Right renal pelvis (tissue), 4 donors: ENCODE measurements around the gene TMEM63A. TPM values are rescaled to one million over a fixed set of nuclear protein-coding genes. Genes with fewer than 3 reads are reported as not detected.

Experiments used
- DNase-seq, 4 donors: peaks; one replicate each; pipeline ENCODE4 v3.0.0-alpha.2; 2013; ENCODE audit warnings: low read depth in 4 of 4, low spot score in 3 of 4, missing footprints in 1 of 4
- polyA plus RNA-seq, 4 donors: library from polyadenylated mRNA; unstranded; fragments of 120-200 nt; gene quantifications; one replicate each; pipeline ENCODE4 v1.2.1, GENCODE V29; 2013; ENCODE audit not compliant: insufficient read length in 4 of 4

TMEM63A gene
- polyA plus RNA-seq, 4 donors, result 41.8 to 62.8 (median 47.9) TPM

DNA sequence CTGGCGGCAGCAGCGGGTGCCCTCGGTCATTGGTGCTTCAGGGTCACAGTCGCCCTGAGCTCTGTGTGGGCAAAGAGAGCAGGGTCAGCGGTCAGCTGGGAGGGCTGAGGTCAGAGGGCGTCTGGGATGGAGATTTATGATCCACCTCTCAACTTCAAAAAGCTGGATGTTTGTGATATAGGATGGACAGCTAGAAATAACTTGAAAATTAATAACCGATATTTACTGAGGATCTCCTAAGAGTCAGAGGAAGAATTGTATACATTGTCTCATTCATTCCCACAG is 4.8 kb upstream of the TMEM63A start:
- no peak for DNase-seq

DNA sequence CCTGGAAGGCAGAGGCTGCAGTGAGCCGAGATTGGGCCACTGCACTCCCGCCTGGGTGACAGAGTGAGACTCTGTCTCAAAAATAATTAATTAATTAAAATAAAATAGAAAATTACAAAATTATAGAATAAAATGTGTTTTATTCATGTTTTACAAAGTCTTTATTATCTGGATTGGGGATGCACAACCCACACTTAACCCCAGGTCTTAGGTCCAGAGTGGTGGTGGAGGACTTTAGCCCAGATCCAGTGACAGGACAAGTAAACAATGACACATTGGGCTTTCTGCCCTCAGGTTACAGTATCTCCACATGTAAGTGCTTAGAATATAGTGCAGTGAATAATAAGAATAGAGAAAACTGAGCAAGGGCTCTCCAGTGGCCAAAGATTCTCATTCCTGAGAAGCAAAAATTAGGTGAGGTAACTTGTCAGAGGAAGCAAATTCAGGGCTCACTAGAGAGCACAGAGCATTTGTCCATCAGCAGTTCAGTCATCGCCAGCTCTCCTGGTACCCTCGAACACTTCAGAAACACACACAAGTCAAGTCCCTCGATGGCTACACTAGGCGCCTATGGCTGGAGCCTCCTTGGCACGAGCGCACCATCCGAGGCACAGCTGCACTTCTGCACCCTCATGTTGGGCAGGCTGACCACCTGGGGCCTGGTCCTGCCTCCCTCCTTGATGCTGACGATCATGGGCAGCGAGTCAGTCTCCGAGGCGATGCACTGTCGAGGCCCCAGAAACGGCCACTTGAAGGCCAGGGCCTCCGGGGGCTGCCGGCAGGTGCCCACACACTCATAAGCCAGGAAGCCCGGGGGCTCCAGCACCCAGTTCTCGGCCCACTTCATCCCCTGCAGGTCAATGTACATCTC is 4.2 kb upstream of the TMEM63A start:
- no peak for DNase-seq

DNA sequence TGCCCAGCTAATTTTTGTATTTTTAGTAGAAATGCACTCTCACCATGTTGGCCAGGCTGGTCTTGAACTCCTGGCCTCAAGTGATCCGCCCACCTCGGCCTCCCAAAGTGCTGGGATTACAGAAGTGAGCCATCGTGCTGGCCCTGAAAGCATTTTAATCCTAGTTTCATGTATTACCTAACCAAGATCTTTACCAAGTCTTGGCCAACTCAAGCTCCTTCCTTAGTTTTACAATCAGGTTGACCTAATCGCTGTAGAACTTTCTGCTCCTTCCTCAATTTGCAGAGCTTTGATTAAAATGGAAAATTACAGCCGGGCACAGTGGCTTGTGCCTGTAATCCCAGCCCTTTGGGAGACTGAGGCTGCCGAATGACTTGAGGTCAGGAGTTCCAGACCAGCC is 3.2 kb upstream of the TMEM63A start:
- DNase-seq, result no peak

DNA sequence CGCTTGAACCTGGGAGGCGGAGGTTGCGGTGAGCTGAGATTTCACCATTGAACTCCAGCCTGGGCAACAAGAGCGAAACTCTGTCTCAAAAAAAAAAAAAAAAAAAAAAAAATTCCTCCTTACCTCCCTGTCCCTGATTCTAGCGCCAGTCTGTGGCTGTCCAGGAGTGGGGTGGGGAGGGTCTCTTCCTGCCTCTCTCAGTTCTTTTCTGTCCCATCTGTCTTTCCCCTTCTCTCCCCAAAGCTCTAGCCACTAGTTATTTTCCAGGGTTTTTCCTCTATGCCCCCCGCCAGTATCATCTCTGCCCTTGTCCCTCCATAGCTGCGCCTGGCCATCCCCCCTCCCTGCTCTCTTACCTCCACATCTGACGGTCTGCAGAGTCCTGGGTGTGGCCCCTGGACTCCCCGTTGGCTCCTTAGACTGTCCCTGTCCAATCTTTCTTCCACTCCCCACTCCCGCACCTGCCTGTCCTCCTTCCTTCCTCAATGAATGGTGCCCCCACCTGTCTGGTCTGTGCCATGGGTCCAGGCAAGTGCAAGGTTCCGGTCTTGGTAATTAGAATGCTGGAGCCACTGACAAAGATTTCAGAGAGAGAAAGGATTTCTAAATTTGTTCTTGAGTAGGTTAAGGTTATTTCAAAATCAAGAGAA is 1.6 kb upstream of the TMEM63A start:
- DNase-seq, result no peak

DNA sequence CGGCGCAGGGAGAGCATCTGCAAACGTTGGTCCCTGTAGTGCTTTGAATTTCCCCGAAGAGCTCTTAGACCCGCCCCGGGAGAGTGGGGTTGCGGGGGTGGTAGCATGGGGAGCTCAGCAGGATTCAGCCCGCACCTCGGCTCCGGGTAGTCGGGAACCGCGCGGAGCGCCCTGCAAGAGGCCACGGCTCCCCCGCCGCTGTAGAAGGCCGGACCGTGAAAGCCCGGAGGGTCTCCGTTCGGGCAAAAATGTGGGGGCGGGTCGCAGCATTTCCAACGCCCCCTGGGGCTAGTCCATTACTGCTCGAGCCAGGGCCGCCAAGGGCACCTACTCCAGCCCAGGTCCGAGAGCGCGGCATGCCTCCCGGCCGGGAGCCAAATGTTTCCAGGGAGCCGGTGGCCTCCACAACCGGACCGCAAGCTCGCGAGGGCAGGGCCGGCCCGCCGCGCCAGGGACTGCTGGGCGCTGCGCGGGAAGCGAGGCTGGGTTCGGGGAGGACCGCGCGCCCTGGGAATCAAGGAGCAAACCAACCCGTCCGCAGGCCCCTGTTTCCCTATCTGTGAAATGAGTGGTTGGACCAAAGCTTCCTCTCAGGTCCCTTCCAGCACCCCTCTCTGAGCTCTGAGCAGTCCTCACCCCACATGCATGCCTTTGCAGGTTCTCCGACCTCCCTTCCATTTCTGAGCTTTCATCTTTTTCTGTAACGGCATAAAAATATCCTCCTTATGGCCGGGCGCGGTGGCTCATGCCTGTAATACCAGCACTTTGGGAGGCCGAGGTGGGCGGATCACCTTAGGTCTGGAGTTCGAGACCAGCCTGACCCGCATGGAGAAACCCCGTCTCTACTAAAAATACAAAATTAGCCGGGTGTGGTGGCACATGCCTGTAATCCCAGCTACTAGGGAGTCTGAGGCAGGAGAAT is 775 bp upstream of the TMEM63A start:
- no peak for DNase-seq

DNA sequence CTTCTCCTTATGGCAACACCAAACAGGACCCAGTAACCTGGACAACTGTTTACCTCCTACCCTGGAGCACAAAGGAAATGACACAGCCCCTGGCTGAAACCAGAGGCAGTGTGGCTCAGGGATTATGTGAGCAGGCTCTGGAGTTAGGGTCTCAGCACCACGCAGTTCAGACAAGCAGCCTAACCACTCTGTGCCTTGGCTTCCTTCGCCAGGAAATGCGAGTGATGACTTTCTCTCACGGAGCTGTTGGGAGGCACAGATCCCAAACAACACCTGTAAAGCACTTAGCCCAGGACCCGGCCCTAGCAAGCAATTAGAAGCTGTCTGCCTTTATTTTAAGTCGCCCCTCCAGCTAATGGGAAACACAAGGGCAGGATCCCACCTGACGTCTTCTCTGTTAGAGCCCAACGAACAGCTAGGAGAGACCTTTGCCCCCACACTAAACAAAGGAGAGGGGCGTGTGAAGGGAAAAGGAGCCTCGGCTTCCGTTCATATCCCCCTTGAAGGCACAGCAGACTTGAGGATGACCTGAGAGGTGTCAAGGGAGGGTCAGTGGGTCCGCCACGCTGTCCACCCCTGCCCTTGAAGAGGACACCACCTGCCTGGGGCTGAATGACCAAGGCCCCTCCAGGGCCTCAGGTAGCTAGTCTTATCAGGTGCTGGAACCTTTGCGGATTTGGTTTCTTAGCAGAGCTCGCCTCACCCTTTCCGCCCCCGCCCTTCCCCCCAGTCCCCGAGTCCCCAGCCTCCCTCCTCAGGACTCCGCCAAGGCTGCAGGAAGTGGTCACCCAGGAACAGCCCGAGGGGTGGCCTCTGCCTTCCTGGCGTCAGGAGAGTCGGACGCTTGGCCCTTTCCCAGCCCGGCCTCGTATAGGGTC is 860 bp downstream of the TMEM63A start:
- DNase-seq, result no peak

DNA sequence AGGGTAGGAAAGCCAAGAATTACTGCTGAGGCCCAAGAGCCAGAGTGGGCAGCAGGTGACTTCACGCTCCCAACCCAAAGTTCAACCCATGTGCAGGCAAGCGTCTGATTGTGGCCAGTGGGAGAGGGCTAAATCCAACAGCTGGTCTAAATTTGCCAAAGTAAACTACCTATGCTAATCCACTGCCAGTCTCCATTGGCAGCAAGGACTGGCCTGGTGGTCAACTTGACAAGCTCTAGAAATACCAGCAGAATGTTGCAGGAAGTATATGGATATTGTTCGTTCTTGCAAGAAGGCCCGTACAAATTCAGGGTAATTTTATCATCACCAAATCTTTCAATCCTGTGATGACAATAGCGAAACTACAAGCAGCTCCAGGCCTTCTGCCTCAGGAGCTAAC is 1.5 kb downstream of the TMEM63A start:
- DNase-seq, result no peak

DNA sequence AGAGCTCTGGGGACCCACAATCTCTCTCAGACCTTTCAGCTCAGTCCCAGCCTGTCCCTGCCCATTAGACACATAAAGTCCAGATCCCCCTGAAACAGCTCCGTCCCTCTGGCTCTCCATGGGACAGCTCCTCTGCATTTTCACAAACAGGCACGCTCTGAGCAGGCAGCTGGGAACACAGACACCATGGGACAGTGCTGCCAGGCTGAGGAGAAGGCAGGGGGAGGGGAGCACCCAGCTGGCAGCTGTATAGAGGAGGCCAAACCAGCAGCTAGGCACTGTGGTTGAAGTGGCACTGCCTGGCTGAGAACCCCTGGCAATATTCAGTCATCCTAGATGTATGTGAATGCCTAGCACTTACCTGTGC is 2.0 kb downstream of the TMEM63A start:
- DNase-seq, result no peak

DNA sequence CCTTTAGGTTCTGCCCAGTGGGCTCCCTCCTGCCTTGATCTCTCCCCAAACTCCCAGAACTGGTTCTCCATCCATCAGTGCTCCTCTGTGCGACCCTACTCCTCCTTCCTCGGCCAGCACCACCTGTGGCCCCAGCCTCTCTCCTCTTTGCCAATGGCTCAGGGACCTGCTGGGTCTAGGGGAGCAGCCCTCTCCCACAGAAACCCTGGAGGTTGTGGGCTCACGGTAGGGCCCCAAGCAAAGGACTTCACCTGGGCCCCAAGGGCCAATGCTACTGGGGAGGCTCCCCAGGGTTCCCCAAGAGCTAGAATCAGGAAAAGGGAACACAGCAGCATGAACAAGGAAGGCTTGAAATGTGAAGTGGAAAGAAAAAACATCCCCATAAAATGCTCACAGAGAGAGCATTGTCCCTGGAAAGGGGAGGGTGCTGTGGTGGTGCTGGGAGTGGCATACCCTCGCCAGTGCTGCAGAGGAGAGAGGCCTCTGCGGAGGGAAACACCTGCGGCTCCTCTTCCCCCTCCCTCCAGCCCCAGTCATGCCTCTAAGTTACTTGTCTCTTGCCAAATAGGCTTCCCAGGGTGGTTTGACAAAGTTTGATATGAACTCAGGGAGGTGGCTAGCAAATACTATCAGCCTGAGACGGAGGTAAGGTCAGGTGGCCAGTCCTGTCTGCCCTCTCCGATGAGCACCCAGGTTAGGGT is 2.5 kb downstream of the TMEM63A start:
- DNase-seq, result no peak

DNA sequence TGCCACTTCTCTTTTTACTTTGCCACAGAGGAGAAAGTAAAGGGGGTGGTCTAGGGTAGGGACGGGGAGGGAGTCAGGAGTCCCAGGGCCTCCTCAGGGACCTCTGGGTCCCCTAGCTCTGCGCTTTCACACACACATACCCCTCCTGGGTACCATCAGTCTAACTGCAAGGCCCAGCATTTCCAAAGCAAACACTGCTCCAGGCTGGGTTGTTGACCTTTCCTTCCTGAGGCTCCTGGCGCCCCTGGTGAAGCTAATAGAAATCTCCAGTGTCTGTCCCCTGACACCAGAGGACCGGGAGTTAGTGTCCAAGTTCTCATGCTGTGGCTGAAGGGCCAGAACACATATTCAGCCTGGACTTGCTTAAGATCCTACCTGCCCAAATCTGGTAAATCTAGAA is 3.9 kb downstream of the TMEM63A start:
- no peak for DNase-seq

DNA sequence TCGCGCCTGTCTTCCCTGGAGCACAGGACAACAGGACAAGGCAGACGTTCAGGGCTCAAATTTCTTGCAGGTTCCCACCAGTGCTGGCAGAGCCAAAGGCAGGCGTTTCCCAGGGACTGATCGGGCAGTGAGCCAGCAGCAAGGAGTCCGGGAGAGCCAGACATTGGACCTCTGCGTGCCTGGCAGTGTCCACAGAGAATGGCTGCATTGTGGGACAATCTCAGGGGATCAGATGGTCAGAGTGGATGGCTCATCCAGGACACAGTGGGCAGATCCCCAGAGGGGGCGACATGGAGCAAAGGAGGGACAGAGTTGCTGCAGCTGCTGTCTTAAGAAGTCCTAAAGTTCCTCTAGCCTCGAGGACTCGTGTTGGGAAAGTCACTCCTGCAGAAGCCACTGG is 4.6 kb downstream of the TMEM63A start:
- no peak for DNase-seq

DNA sequence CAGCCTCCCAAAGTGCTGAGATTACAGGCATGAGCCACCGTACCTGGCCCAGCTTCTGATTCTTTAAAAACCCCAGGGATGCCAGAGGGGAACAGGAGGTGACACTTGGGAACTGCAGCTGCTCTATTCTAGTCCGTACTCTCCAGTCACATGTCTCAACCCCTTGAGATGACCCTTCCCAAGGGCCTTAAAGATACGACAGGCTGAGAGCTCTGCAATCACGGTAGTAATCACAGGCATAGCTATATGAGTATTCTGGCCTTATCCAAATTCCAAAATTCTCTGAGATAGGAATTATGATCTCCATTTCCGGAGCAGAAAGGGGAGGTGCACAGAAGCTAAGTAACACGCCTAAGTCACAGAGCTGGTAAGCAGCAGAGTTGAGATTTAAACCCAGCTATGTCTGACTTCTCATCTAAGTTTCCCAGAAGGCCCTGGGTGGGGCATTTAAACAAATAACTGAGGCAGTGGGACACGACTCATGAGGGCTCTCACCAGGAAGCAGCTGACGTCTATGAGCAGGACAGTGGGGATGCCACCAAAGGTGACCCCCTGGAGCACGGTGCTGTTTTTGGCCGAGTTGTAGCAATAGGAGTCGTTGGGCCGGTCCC is 5.2 kb downstream of the TMEM63A start:
- no peak for DNase-seq

DNA sequence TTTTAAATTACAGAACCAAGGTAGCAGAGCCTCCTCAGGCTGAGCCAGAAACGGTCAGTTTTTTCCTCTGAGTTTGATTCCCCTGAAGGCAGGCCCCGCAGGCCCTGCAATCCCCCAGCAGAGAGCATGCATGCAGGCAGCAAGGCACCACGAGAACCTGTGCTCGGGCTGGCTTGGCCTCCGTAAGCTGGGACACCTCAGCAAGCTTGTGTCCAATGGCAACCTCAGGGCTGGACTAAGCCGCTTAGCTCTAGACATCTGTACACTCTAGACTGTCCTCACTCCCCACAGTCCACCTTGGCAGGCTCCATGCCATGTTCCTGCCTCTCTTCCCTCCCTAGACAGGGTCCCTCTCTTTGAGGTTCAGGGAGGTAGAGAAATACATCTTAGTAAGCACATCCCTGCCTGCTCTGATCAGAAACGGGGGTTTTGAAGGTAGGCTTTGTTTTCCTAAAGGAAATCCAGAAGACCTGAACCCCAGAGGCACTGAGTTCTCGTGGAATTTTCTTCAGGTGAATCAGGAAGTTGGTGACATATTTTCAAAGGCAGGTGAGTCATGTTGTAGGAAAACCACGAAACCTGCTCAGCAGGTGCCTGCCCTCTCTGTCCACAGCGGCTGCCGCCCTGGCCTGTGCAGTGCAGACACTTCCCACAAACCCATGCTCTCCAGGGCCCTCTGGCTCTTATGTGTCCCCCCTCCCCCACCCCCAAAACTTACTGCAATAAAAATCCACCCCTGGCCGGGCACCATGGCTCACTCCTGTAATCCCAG is 7.0 kb downstream of the TMEM63A start:
- no peak for DNase-seq

DNA sequence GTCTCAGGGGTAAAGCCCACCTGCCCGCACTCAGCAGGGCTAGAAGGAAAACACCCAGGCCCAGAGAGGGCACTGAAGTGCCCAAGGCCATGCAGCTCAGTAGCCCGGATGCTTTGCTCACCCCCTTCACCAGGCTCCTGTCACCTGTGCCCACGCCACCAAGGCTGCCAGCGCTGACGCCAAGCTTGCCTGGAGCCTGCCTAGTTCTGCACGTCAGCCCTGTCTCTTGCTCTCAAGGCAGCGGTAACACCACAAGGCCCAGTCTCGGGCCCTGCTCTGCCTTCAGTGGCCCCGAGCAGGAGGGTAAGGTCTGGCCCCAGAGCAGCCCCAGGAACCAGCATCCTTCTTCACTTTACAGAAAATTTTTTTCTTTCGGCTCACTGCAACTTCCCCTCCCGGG is 7.7 kb downstream of the TMEM63A start:
- no peak for DNase-seq

DNA sequence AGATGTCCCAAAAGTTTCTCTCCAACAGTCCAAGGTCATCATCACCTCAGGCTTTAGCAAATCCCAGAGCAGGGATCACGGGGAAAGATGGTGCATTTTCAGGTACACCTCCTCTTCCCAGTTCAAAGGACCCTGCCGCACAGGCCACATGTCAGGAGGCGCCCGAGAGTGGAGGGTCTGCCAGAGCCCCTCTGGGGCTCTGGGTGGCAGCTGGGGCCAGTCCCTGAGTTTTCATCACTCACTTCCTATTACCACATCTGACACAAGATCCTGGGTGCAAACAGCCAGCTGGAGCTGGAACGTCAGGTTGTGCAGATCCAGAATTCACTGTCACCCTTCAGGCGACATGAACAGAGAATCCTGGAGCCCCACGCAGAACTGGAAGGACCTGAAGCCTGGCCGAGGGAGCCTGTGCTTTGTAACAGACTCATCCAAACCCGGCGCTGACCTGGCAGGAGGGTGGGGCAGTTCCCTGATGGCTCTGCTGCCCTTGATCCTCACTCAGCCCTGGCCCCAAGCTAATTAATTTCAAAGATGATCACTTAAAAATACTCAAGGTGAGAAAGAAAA is 8.8 kb downstream of the TMEM63A start:
- no peak for DNase-seq

DNA sequence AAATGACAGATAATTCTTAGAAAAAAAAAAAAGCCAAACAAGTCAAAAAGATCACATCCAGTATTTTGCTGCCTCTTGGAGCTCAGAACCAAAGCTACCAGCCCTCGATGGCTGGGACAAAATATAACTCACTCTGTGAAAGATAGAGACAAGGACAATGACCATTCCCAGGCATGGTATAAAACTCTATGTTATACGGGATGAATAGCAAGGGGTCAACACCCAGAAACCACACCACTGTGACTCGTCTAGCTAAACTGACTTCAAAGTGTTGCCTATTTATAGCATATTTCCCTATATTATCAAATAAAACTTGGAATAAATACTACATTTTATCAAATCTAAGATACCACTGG is 10.1 kb downstream of the TMEM63A start:
- no peak for DNase-seq

DNA sequence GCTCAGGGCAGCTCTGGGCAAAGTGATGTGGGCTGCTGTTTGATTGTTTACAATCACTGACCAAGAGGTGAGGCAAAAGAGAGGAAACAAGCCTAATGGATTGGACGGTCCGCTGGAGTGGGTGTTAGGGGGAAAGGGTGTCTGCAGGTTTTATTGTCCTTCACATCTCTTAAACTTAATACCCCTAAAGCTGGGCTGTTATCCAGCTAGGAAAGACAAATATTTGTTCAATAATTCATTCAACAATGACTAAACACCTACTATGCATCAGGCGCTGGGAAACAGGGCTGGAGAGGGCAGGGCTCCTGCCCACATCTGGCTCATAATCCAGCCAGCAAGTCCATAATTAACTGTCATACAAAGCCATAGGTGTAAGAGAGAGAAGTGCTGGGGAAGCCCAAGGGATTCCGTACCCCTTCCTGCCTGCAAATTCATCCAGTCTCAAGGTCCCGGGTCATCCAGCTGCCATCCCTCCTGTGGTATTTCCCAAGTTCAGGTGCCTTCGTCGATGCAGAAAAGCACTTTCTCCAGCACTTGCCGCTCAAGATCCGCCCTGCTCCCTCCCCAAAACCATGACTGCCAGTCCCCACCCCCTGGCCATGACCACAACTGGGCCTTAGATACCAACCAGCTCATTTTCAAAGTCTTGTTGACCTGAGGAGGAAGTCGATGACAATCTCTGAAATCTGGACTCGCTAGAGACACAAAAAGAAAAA is 10.7 kb downstream of the TMEM63A start:
- DNase-seq, result no peak

DNA sequence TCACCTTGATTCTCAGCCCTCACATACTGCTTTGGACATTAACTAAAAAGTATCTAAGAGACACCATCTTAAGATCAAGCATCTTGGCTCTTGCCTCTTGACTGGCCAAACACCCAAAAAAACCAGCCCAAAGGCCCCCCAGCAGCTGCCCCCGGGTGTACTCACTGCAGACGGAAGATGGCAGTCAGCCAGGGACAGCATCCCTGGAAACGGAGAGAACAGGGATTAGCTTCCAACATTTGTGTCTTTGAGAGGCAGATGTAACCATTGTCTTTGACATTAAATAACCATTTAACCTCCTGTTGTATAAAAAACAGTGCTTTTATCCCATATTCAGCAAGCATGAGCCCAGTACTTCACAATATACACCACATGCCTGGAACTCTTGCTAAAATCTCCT is 11.3 kb downstream of the TMEM63A start:
- DNase-seq, result no peak
